Skeletal muscle tissue (tissue), 4 donors: ENCODE results near the gene QDPR. TPM values are rescaled to one million over a fixed set of nuclear protein-coding genes. Genes with fewer than 3 reads are reported as not detected.
A peak's percentile ranks its signal among the peaks of the same experiment; 100 is the strongest.

Experiments
- H3K27ac ChIP-seq: one replicate; pipeline ENCODE4 v1.7.0; 2013; ENCODE audit warnings: mild to moderate bottlenecking, low read depth, low read length, inconsistent platforms
- H3K27me3 ChIP-seq, 3 donors: one replicate each; pipeline ENCODE4 v1.7.0; 2013; ENCODE audit warnings: low read length in 3 of 3; ENCODE audit not compliant: control insufficient read depth in 3 of 3, insufficient read depth in 3 of 3
- H3K36me3 ChIP-seq, 3 donors: one replicate each; pipeline ENCODE4 v1.7.0; 2013; ENCODE audit warnings: low read length in 3 of 3; ENCODE audit not compliant: control insufficient read depth in 3 of 3, insufficient read depth in 3 of 3
- H3K4me1 ChIP-seq, 3 donors: one replicate each; pipeline ENCODE4 v1.7.0; 2013; ENCODE audit warnings: low read length in 3 of 3, mild to moderate bottlenecking in 3 of 3; ENCODE audit not compliant: control insufficient read depth in 3 of 3, insufficient read depth in 3 of 3
- H3K4me3 ChIP-seq, 3 donors: one replicate each; pipeline ENCODE4 v1.7.0; 2013; ENCODE audit warnings: low read length in 3 of 3
- H3K9ac ChIP-seq, 3 donors: one replicate each; pipeline ENCODE4 v1.7.0; 2013; ENCODE audit warnings: low read length in 3 of 3, mild to moderate bottlenecking in 3 of 3, moderate library complexity in 2 of 3, low read depth in 1 of 3
- H3K9me3 ChIP-seq, 3 donors: one replicate each; pipeline ENCODE4 v1.7.0; 2013; ENCODE audit warnings: low read length in 3 of 3; ENCODE audit not compliant: control insufficient read depth in 3 of 3
- total RNA-seq: library from RNA; depleted of rRNA; stranded (reverse); fragments of >200 nt; gene quantifications from one replicate; pipeline ENCODE4 v1.2.3, GENCODE V29; 2014
- donor health status: Osteomylitis.

Gene QDPR
- total RNA-seq, 1 donor from 2014 or later = 54.8 TPM

DNA sequence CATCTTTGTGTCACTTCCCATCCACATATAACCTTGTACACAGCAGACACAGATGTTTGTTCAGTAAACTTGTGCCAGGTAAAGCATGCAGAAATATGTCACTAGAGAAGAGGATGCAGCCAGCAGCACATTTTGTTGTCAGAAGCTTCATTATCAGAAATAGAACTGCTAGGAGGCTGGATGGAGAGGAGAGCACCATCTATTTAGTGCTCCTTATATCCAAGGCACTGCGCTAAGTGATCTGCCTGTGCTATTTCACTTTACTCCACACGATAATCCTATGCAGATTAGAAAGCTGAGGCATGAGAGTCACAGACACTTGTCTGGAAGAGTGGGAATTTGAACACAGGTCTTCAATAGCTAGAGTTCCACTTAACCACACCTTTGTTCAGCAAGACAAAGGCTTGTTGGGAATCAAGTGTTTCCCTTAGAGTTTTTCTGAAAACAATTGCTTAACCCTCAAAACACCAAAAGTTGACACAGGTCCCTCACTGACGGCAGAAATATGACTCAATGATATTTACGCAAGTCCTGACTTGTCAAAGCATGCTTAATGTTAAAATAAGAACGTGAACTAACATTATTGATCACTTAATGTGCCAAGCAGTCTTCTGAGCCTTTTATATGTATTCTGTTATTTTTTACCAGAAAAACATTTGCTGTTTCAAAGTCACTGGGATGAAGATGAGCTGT is 1.2 kb upstream of the QDPR start:
- Histone ChIP-seq H3K4me1 (peaks cover 17 to 26% (median 17%) of the 10 kb centered on the region in 3 donors), H3K4me3 (no peak overlapping the region), H3K9me3 (no peaks in the 10 kb centered on the region), H3K27ac (no peak overlapping the region), H3K27me3 (peaks cover 0 to 5% (median 2%) of the 10 kb centered on the region in 3 donors), H3K36me3 (peaks cover 0 to 3% (median 0%) of the 10 kb centered on the region in 3 donors), H3K9ac (no peak overlapping the region)

DNA sequence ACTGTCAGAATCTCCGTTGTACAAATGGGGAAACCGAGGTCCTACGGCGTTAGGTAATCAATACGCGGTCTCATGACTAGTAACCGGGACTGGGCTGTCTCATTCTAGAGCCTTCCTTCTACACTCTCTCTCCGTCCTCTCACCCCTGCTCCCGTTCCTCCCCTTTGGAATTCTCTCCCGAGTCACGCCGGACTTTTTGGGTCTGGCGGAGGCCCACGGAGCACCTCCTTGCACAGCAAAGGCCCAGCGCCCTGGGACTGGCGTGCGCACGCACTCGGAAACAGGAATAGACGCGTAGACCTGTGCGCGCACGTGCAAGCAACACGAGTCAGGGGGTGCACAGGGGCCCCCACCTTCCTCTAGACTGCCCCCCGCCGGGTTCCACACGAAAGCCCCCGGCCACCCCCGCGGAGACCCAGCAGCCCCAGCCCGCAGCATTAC is 361 bp downstream of the QDPR start:
- Histone ChIP-seq H3K9me3 (no peaks in the 10 kb centered on the region), H3K27ac (peak overlapping the region; percentile 75), H3K36me3 (peaks cover 5 to 9% (median 9%) of the 10 kb centered on the region in 3 donors)

DNA sequence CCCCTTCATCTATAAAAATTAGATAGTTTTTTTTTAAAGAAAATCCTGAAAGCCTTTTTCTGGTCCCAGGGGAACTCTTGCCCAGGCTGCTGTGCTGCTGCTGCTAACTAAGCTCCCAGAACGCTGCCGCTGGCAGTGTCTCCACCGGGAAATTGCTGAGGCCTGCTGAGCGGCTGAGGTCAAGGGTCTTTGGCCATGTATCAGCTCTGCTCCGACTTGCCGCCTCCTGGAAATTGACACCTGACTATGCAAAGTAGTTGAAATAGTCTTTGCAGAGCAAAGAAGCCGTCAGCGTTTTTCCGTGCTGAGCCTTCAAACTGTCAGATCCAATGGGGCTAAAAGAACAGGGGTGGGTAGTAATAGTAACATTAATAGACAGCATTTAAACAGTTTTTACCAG is 839 bp downstream of the QDPR start:
- Histone ChIP-seq H3K27ac (peak overlapping the region; percentile 75), H3K9me3 (no peaks in the 10 kb centered on the region)

More for the DNA sequence above, 361 bp downstream of the QDPR start:
- Histone ChIP-seq H3K4me3 (peak overlapping the region; percentile 84 to 90 (median 86)), H3K27me3 (peaks cover 0 to 2% (median 0%) of the 10 kb centered on the region in 3 donors), H3K9ac (peak overlapping the region; percentile 79 to 91 (median 81)), H3K4me1 (peaks cover 17 to 26% (median 17%) of the 10 kb centered on the region in 3 donors)

DNA sequence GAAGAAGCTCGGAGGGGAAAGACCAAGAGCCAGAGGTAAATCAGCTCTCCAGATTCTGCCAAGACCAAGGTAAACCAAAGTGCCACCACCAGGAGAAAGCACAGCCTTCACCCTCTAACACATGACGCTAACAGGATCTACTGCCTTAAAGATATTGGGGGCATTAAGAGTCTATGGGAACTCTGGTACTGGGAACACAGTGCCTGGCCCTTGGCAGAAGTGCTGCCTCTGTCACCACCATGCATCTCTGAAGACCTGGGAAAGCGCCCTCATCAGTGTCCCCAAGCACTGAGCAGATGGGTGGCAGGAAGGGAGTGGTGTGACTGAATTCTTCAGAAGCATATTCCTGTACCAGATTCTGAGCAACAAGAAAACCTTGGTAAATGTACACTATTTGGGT is 1.3 kb downstream of the QDPR start:
- no peak overlapping the region for H3K27ac ChIP-seq

More for the DNA sequence above, 839 bp downstream of the QDPR start:
- H3K9ac ChIP-seq = peak overlapping the region; percentile 79 to 91 (median 81)
- peaks cover 9 to 12% (median 9%) of the 10 kb centered on the region in 3 donors for H3K36me3 ChIP-seq
- peaks cover 17 to 26% (median 17%) of the 10 kb centered on the region in 3 donors for H3K4me1 ChIP-seq
- H3K4me3 ChIP-seq = peak overlapping the region; percentile 84 to 90 (median 86)
- H3K27me3 ChIP-seq = peaks cover 0 to 2% (median 0%) of the 10 kb centered on the region in 3 donors

DNA sequence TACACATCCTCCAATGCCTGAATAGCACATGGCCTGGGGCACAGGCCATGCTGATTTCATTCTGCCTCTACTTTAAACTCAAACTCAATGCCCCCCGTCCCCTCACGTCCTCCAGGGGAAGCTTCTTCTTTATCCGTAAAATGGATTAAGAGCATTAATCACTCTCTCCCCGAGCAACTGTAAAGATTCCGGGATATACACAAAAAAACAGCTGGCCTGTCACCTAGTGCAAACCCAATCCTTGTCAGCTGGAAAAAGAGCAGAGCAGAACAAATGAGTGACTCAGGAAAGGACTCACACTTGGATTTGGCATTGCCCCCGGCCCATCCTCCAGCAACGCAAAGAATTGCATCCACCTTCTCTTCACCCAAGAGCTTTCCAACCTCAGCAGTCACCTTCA is 7.8 kb downstream of the QDPR start:
- H3K9me3 ChIP-seq = no peaks in the 10 kb centered on the region
- no peaks in the 10 kb centered on the region for H3K27me3 ChIP-seq
- H3K4me1 ChIP-seq = no peaks in the 10 kb centered on the region
- H3K36me3 ChIP-seq = peaks cover 33 to 55% (median 50%) of the 10 kb centered on the region in 3 donors
- no peak overlapping the region for H3K4me3 ChIP-seq
- no peak overlapping the region for H3K9ac ChIP-seq
- no peak overlapping the region for H3K27ac ChIP-seq

More for the DNA sequence above, 1.3 kb downstream of the QDPR start:
- peaks cover 0 to 2% (median 0%) of the 10 kb centered on the region in 3 donors for H3K27me3 ChIP-seq
- H3K4me3 ChIP-seq = peak overlapping the region; percentile 84 to 90 (median 86)
- H3K4me1 ChIP-seq = peaks cover 17 to 26% (median 17%) of the 10 kb centered on the region in 3 donors
- peaks cover 9 to 12% (median 9%) of the 10 kb centered on the region in 3 donors for H3K36me3 ChIP-seq
- peak overlapping the region; percentile 79 to 91 (median 81) for H3K9ac ChIP-seq
- H3K9me3 ChIP-seq = no peaks in the 10 kb centered on the region

DNA sequence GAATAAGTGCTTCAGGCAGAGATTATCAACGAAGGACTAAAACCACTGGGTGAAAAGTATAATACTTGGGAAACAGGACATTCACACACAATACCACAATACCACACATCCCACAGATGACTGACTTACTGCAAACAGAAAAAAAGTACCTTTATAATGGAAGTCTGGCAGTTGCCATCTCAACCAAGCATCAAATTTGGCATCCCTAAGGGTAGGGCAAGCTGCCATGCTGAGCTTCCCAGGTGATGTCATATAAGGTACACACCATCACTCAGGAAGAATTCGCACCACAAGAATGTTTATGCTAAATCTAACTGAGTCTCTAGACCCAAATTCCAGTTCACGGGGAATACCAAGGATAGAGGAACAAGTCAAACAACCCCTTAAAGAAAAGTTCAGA is 9.1 kb downstream of the QDPR start:
- H3K27me3 ChIP-seq = no peaks in the 10 kb centered on the region
- no peak overlapping the region for H3K9ac ChIP-seq
- H3K4me1 ChIP-seq = no peaks in the 10 kb centered on the region
- no peak overlapping the region for H3K27ac ChIP-seq
- H3K36me3 ChIP-seq = peaks cover 37 to 66% (median 53%) of the 10 kb centered on the region in 3 donors
- H3K9me3 ChIP-seq = no peaks in the 10 kb centered on the region
- H3K4me3 ChIP-seq = no peak overlapping the region

DNA sequence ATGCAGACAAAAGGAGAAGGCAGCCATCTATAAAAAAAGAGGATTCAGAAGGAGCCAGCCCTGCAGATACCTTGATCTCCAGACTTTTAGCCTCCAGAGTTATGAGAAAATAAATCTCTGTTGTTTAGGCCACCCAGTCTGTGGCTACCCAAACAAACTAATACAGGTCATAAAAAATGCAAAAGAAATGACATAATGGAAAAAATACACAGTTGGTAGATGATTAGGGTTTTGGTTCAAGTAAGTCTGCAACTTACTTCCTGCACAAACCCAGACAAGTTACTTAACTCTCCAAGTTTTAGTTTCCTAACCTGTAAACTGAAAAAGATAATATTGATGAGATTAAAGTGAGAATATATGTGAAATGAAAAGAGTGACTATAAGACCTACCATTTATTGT is 11.3 kb downstream of the QDPR start:
- H3K9me3 ChIP-seq = no peaks in the 10 kb centered on the region
- H3K27me3 ChIP-seq = no peaks in the 10 kb centered on the region
- H3K4me1 ChIP-seq = no peaks in the 10 kb centered on the region
- H3K27ac ChIP-seq = no peak overlapping the region
- H3K4me3 ChIP-seq = no peak overlapping the region
- H3K36me3 ChIP-seq = peaks cover 36 to 54% (median 49%) of the 10 kb centered on the region in 3 donors
- no peak overlapping the region for H3K9ac ChIP-seq

DNA sequence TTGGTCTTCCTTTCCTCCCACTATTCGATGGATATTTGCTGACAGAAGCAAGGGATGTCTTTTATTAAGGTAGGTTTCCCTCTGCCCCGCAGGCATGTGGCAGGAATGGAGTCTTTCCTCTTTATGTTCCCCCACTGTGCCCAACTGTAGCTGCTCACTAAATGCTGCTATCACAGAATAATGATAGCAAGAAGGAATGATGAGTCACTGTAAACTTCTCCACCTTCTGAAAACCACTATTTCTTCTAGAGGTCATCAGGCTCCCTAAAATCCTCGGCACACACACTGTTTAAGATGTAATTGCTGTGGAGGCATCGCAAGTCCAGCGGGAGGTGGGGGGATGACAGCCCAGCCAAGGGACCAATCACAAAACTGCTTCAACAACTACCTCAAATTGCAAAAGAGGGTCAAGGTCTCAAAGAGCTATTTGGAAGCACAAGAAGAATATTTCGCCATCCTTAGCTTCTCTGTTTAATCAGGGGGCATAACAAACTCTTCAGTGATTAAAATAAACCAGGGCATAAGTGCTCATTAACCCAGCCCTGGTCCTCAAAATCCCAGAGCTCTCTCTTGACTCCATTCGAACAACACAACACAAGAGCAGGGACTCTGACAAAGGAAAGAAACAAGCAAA is 13.9 kb downstream of the QDPR start:
- H3K36me3 ChIP-seq = peaks cover 39 to 58% (median 58%) of the 10 kb centered on the region in 3 donors
- H3K4me1 ChIP-seq = no peaks in the 10 kb centered on the region
- no peaks in the 10 kb centered on the region for H3K9me3 ChIP-seq
- H3K9ac ChIP-seq = no peak overlapping the region
- H3K27me3 ChIP-seq = no peaks in the 10 kb centered on the region
- no peak overlapping the region for H3K4me3 ChIP-seq
- H3K27ac ChIP-seq = no peak overlapping the region

DNA sequence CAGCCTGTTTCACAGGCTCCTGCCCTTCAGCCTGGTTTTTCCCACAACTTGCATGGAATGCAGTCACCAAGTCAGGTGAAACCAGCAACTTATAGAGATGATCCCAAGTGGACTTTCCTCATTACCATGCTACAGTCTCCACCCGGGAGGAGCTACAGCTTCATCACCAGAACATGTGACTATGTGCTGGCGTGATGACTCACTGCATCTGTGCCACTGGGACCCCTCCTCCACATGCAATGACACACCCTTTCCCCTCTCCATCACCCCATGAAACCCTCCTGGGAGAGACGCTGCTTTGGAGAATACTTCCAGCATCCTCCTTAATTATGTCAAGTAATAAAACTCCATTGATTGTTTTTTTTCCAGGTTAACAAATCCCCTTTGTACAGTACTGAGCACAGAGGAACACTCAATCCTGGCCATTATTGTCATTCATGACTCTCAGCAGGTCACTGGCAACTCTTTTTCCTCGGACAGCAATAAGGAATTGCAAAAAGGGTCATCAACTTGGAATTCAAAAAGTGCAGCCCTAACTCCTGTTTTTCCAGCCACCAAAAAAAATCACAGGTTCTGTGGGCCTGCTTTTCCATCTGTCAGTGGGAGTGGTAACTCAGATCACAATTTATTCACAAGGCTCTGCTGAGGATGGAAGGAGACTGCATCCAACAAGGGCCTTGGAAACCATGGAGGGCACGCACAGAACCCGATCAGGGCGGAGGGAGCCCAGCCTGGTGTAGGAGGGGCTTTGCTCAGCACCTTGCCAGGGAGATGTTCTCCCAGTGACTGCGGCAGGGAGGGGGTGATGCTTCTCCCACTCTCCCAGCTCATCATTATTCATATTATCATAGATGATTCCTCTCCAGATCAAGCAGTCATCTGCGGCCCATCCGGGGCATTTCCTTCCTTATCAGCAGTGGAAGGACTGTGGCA is 17.4 kb downstream of the QDPR start:
- Histone ChIP-seq H3K9me3 (no peaks in the 10 kb centered on the region), H3K27ac (no peak overlapping the region), H3K9ac (no peak overlapping the region), H3K4me1 (peaks cover 4 to 6% (median 5%) of the 10 kb centered on the region in 3 donors), H3K36me3 (peaks cover 36 to 42% (median 41%) of the 10 kb centered on the region in 3 donors), H3K27me3 (no peaks in the 10 kb centered on the region), H3K4me3 (no peak overlapping the region)
